Measurements from ENCODE around the gene GRIFIN.

Gene GRIFIN

DNA sequence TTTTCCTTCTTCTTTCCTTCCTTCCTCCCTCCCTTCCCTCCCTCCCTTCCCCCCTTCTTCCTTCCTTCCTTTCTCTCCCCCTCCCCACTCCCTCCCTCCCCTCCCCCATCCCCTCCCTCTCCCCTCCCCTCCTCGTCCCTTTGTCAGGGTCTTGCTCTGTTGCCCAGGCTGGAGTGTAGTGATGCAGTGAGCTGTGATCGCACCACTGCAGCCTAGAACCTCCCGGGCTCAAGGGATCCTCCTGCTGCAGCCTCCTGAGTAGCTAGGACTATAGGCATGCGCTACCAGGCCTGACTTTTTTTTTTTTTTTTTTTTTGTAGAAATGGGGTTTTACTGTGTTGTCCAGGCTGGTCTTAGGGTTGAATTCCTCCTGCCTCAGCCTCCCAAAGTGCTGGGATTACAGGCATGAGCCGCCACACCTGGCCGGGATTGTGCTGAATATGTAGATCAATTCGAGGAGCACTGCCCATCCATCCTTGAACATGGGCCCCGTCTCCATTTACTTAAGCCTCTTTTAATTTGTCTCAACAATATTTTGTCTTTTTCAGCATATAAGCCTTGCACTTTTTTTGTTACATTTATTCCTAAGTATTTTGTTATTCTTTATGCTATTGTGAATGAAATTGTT, 23.4 kb downstream of the GRIFIN start:
- no peak for DNase-seq

DNA sequence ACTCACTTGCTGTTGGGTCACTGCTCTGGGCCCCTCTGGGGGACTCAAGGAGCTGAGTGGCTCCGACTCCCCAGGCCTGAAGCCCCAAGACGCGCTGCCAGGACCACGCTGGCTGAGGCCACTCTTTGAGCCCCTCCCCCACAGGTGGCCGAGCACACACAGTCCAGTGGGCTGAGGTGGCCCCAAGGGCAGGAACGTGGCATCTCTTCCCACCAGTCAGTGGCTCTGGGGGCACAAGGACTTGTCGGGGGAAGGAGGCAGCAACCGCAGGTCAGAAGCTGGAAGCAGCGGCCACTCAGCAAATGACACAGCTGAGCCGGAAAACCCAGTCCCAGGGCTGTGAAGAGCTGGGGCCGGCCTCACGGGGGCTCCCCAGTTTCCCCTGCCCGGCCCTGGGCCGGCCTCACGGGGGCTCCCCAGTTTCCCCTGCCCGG, 24.1 kb downstream of the GRIFIN start:
- DNase-seq: peak; percentile 68

DNA sequence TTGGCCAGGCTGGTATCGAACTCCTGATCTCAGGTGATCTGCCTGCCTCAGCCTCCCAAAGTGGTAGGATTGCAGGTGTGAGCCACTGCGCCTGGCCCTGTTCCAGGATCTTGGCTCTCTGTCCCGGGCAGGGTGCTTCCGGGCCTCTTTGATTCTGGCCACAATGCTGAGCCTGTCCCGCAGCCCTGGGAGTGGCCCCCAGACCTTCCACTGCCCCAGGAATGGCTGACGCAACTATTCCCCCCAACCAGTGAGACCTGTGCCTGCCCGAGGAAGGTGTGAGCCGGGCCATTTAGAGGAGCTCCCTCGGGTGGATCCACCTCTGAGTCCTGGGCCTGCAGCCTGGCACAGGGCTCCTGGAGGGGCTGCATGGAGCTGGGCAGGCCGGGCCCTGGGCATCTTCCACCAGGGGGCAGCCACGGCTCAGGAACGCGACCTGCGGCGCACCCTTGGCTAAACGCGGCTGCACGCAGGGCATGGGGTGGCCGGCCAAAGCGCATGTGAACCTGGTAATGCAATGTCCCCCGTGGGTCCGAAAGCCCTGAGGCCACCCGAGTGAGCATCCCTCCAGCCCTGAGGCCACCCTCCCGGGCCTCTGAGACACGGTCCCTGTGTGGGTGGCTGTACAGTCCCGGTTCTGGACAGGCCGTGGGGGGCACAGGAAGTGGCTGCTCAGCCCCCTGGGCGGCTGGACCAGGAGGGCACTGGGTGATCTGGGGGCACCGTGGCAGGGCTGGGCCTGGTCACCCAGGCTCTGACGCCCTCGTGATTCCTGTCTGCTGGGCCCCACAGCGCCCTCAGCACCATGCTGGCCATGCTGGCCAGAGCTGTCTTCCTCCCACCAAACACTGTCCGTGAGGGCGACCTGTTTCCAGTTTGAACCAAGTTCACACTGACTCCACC, 24.8 kb downstream of the GRIFIN start:
- peak; percentile 94 for DNase-seq

DNA sequence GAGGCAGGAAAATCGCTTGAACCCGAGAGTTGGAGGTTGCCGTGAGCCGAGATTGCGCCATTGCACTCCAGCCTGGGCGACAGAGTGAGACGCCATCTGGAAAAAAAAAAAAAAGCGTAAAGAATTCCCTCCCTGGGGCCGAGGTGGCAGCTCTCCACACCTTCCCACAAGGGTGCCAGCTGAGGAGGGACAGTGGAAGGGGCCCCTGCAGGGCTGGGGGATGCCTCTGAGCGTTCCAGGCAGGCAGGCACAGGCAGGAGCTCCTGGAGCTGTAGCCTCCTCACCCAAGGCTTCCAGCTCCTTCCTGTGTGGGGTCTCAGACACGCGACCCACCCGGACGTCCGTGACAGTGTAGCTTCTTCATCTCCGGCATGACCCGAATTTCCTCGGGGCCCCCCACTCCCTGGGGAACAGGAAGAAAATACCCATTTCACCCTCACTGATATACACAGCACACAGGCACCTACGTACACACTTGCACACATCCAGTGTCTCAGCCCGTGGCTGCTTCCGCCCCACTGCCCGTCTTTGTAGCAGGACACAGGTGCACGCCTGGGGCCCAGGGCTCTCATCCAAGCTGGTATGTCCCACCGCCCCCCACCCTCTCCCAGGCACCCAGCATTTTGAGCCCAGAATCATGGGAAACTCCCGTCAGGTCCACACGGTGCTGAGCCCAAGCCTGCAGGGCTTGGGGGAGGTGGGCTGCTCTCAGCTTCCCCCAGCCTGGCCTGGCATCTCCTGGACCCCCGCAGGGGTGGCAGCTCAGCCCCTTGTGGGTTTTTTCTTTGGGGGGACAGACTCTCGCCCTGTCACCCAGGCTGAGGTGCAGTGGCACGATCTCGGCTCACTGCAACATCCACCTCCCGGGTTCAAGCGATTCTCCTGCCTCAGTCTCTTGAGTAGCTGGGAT, 25.7 kb downstream of the GRIFIN start:
- DNase-seq: peak; percentile 47

DNA sequence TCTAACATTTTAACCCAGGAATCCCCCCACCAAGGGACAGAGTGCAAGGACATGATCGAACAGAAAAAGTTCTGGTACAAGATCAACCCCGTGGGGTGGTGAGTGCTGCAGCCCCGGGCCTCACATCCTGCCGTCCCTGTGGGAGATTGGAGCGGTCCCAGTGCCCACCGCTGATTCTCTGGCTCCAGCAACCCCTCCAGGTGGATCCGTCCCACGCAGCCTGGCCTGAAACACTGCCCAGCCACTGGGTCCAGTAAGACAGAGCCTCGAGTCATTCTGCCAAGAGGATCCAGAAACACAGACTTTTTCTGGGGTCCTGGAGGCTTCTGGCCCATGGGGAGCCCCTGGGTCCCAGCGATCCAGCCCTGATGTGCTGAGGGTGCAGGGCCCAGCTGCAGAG, 29.5 kb downstream of the GRIFIN start:
- no peak for DNase-seq

DNA sequence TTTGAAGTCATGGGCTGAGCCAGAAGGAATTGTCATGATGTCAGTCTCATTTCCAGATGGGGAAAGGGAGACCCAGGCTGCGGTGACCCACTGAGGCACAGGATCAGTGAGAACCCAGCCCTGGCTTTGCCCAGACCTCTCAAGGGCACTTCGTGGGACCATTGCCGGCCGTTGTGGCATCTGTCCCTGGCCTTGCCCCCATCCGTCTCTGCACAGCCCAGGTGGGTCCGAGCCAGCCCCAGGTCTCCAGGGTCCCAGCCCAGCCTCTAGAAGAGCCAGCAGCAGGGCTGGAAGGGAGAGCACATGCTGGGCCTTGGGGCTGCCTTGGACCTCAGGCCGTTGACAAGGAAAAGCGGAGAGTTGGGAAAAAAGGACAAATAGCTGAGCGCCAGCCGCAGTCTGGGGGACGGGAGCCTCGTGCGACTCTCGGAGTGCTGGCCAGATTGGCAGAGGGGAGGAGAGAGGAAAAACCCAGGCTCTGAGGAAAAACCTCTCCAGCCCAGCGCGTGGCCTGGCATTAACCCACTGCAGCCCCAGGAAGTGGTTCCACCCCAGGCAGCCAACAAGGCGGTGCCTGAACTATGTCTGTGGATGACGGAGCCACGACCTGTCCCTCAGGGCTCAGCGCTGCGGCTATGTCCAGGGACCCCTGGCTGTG, 30.2 kb downstream of the GRIFIN start:
- no peak for DNase-seq

DNA sequence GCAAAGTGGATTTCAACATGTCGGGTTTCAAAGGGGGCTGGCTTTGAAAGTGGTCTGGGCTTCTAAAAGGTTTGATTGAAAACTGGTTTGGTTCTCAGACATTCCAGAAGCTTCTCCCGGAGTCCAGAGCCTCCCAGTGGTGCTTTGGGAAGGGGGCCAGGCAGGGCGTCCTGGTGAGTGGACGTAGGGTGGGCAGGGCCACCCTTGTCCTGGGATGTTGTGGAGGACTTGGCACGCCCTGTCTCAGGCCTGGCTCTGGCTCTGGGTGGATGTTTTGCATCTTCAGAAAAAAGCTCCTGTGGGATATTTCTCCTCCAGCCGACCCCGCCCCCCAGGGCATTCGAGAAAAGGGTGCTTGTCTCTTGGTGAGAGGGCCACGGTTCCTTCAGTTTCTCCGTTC, 31.2 kb downstream of the GRIFIN start:
- no peak for DNase-seq

DNA sequence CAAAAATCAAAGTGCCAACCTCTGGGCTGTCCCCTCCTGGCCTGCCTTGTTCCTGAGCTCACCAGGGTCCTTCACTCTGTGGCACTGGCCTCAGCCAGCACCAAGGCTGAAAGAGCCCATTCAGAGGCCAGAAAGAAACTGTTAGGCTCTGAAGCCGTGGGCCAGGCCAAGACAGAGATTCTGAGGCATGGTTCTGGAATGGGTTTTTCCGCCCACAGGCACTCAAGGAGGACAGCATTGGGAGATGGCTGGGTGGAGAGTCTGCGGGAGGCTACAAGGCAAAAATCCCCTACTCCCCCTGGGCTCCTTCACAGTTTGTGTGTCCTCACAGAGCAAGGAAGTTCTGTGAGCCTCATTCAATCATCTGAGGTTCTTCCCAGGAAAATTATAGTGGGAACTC, 31.7 kb downstream of the GRIFIN start:
- no peak for DNase-seq

DNA sequence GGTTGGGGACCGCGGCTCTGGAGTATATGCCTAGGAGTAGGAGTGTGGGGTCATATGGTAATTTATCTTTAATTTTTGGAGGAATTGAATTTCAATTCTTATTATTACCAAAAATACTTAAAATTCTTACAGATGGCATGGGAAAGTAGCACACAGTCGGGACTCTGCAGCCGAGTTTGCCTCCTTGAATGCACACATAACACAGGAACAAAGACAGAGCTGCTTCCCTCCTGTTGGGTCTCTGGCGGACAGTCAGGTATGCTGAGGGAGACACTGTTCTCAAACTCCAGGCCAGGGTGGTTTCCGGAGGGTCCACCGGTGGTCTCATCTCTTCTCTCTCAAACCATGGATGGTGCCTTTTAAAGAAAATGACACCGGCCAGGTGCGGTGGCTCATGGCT, 32.7 kb downstream of the GRIFIN start:
- no peak for DNase-seq

DNA sequence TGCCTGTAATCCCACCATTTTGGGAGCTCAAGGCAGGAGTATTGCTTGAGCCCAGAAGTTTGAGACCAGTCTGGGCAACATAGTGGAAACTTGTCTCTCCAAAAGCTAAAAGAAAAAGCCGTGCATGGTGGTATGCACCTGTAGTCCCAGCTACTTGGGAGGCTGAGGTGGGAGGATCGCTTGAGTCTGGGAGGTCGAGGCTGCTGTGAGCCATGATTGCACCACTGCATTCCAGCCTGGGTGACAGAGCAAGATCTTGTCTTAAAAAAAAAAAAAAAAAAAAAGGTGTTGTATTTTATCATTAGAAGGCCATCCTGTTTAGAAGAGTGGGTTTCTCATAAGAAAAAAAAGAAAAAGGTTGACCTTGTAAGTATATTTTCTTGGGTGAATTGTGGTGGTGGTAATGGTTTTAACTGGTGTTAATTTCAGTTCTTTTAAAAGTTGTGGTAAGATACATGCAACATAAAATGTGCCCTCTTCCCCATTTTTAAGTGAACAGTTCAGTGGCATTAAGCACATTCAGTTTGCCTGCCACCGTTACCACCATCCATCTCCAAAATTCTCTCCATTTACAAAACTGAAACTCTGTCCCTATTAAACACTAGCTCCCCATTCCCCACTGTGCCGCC, 34.7 kb downstream of the GRIFIN start:
- no peak for DNase-seq

DNA sequence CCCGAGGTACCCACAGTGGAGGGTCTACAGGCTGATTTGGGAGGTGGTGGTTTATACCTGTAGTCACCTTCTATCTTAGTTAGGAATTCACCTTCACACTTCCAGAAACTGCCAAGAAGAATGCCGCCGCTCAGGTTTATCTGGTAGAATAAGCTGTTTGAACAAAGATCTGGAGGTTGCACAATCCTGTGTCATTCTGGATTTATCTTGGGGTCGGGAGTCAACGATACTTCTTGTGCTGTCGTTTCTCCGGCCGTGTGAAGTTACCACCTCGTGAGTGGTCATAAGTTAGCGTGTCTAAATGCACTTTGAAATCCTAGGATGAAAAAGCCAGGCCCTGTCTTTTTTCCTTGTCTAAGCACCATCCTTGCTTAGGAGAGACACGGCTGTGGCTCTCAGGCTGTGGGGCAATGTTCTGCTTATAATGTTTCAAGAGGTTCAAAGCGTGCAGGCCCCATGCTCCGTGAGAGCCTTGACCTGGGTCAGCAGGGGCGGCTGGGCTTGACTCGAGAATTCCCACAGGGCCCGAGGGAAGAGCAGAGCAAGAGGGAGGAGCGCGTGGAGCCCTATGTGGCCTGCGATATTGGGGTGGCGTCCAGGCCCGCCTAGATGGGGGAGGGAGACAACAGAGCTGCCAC, 35.5 kb downstream of the GRIFIN start:
- DNase-seq: no peak

DNA sequence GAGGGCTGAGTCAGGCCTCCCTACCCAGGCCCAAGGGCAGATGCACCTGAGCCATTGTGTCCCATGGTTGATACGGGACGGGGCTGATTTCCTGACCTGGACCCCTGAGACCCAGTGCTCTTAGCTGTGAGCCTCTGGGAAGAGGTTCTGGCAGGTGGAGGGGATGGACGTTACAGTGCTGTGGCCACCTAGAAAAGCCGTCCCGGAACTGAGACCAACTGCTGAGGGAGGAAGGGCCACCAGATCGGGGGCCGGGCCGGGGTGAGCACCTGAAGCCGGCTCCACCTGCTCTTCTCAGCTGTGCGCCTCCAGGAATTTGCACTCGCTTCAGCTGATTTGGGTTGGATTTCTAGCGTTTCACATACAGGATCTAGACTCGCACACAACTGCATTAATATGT, 37.4 kb downstream of the GRIFIN start:
- no peak for DNase-seq

DNA sequence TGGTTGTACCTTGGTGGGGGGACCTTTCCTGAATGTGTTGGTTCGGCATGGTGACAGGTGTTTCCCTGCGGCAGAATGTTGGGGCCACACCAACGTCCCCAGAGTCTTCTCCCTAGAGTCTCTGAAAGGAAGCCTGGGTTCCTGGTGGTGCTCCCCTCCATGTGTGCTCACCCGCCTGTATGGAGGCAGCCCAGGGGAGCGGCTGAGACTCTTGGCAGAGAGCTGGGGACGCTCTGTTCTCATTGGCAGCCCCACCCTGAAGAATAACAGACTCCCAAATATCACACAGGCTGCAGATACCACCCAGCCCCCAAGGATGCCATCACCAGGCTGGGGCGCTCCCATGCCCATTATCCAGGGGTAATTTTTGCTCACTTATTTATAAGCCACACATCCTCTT, 38.0 kb downstream of the GRIFIN start:
- no peak for DNase-seq

DNA sequence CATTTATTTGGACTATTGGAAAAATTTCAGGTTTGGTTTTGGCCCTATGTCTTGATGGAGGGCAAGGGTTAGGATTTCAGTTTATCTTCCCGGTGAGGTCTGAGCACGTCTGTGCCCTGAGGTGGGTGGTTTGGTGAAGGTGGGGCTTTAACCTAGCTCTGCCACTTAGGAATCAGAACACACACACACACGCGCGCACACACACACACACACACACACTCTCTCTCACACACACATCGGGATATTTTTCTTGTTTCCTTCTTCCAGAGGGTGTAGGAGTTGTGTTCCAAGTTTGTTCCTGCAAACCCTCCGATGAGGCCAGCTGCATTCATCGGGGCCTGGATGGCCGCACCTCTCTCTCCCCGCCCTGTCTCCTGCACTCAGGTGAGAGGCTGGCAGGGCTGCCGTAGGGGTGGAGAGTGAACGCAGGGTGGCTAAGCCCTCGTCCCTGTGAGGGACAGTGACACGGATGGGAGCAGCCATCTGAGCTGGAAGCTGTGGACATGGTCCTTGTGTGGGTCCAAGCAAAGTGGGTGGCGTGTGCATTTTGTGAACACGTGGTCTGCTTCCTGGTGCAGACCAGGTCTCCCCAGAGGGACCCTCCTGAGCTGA, 38.6 kb downstream of the GRIFIN start:
- no peak for DNase-seq

DNA sequence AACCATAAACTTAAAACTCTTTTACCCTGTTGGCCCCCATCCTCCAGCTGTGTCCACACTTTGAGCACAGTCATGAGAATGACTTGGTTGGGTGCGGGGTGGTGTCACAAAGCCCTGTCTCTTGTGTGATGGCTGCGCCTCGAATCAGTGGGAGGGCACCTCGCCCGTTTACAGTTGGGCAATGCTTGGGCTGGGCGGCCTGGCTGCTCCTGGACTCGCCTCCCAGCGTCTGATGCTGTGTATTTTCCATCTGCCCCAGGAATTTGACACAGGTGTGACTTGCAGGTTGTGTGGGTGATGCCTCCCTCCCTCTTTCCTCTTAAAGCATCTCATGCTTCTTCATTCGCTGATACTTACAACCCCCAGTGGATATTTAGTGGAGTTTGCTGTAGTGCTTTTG, 39.1 kb downstream of the GRIFIN start:
- no peak for DNase-seq

DNA sequence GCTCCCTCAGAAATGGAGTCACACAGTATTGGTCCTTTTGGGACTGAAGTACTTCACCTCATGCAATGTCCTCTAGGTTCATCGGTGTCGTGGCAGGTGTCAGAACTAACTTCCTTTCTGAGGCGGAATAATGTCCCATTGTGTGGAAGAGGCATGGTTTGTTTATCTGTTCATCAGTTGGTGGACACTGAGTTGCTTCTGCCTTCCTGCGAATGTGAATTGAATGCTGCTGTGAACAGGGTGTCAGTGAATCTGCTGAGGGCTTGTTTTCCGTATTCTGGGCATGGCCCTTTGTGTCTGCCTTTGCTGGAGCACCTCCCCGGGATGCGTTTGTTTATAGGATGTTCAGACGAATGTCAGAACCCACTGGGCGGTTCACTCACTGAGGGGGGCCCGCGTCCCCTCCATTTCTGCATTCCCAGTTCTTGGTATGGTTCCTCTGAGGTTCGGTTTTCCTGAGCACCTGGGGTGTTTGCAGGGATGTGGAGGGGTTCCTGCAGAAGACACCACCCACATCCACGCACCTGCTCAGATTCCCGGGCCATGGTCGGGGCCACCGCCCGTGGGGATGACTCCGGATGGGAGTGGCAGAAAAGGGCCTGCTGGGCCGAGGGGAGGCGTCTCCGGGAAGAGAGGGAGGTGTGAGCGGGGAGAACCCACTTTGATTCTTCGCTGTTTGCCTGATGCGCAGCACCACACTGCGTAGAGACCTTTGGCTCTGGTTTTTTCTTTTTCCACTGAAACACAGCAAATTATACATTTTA, 39.7 kb downstream of the GRIFIN start:
- no peak for DNase-seq

DNA sequence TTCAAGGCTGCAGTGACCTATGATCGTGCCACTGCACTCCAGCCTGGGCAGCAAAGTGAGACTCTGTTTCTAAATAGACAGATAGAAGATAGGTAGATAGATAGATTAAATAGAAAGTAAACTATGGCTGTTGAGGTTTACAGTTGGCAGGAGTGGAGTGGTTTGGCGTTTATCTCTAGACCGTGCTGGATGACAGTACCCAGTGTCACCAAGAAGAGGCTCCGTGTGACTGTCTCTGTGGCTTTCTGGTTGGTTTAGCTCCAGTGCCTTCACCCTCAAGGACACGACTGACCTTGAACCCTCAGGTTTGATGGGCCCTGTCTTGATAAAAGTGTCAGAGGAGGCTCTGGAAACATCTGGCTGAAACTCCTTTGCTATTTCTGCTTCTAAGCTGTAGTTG, 41.1 kb downstream of the GRIFIN start:
- no peak for DNase-seq

DNA sequence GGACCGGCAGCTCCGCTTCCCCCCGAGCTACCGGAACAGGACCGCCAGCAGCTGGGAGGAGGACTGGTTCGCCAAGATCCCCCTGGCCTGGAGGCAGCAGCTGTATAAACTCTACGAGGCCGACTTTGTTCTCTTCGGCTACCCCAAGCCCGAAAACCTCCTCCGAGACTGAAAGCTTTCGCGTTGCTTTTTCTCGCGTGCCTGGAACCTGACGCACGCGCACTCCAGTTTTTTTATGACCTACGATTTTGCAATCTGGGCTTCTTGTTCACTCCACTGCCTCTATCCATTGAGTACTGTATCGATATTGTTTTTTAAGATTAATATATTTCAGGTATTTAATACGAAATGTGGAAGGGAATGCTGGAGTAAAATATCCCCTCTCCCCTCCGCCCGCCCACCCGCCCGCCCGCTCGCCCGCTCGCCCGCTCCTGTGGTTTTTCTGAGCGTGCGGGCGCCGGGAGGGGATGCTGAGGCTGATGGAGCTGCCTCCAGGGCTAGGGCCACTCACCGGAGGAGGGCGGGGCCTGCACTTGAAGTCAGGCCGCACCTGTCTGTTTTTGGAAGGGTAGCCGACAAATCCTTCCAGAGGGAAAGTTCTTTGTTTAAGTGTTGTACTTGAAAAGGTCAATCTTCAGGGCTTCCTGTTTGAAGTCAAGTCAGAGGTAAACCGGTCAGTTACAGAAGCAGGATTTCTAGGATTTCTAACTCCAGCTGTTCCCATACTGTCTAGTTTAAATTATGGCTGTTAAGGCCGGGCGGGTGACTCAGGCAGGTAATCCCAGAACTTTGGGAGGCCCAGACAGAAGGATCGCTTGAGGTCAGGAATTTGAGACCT, 42.3 kb downstream of the GRIFIN start:
- DNase-seq: no peak

DNA sequence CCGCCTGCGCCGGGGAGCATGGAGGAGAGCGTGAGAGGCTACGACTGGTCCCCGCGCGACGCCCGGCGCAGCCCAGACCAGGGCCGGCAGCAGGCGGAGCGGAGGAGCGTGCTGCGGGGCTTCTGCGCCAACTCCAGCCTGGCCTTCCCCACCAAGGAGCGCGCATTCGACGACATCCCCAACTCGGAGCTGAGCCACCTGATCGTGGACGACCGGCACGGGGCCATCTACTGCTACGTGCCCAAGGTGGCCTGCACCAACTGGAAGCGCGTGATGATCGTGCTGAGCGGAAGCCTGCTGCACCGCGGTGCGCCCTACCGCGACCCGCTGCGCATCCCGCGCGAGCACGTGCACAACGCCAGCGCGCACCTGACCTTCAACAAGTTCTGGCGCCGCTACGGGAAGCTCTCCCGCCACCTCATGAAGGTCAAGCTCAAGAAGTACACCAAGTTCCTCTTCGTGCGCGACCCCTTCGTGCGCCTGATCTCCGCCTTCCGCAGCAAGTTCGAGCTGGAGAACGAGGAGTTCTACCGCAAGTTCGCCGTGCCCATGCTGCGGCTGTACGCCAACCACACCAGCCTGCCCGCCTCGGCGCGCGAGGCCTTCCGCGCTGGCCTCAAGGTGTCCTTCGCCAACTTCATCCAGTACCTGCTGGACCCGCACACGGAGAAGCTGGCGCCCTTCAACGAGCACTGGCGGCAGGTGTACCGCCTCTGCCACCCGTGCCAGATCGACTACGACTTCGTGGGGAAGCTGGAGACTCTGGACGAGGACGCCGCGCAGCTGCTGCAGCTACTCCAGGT, 43.1 kb downstream of the GRIFIN start:
- no peak for DNase-seq

Measured in DMS53 (cell line).